B cell (primary cell): ENCODE results near the gene TMX4. TPM values are rescaled to one million over a fixed set of nuclear protein-coding genes. Genes with fewer than 3 reads are reported as not detected.

Experiments used
- ATAC-seq: fragments of 200-7000 bp; cut with Tn5 transposase; one replicate; pipeline ENCODE4 v1.10.0; 2021; ENCODE audit warnings: low read depth, mild to moderate bottlenecking, moderate number of reproducible peaks, moderate library complexity
- CTCF ChIA-PET: fragments of 350-600 bp; sonication (Branson Sonifier 250); formaldehyde crosslinking; loops from one replicate; lab custom pipeline; 2021; ENCODE audit warnings: antibody characterized with exemption, inconsistent platforms; lab: Charles Lee
- POLR2A ChIA-PET: fragments of 350-600 bp; sonication (Branson Sonifier 250); formaldehyde crosslinking; loops from one replicate; lab custom pipeline; 2021; ENCODE audit warnings: antibody characterized with exemption; lab: Charles Lee
- DNase-seq: peaks from one replicate; pipeline ENCODE4 v3.0.0; 2013
- H2AFZ ChIP-seq: 2 replicates; pipeline ENCODE4 v1.6.1; 2012; ENCODE audit warnings: mild to moderate bottlenecking, low read depth, low read length; ENCODE audit not compliant: insufficient read depth, poor library complexity, severe bottlenecking
- H3K27ac ChIP-seq, 2 donors: 1 replicate in 1 of 2; 2 replicates in 1 of 2; pipeline ENCODE4 v1.5.1; 2012 to 2013; ENCODE audit warnings: low read length in 2 of 2, mild to moderate bottlenecking in 2 of 2, moderate library complexity in 1 of 2
- H3K27me3 ChIP-seq, 4 experiments: fragments of 200-600 bp in 1 of 4; sonication (generic) in 1 of 4; replicated peaks in 1 of 4; 1 replicate in 2 of 4; 2 replicates in 2 of 4; pipeline versions ENCODE4 v1.6.1 to v1.7.0; 2013 to 2016; ENCODE audit warnings: low read length in 3 of 4, mild to moderate bottlenecking in 2 of 4, mixed read lengths in 1 of 4, moderate library complexity in 1 of 4; ENCODE audit not compliant: insufficient read depth in 4 of 4, control insufficient read depth in 3 of 4; ENCODE audit errors: control extremely low read depth in 1 of 4
- H3K36me3 ChIP-seq, 2 experiments: replicated peaks in 1 of 2; 1 replicate in 1 of 2; 2 replicates in 1 of 2; pipeline versions ENCODE4 v1.6.1 to v1.7.1; 2013; ENCODE audit warnings: low read length in 1 of 2; ENCODE audit not compliant: insufficient read depth in 2 of 2, control insufficient read depth in 1 of 2; ENCODE audit errors: control extremely low read depth in 1 of 2, extremely low read depth in 1 of 2
- H3K4me1 ChIP-seq, 2 donors: fragments of 200-600 bp in 1 of 2; sonication (generic) in 1 of 2; 1 replicate in 1 of 2; 2 replicates in 1 of 2; pipeline versions ENCODE4 v1.5.1 to v1.6.1; 2013 to 2017; ENCODE audit warnings: low read length in 2 of 2; ENCODE audit not compliant: control insufficient read depth in 2 of 2, insufficient read depth in 2 of 2
- H3K4me2 ChIP-seq: replicated peaks from 2 replicates; pipeline ENCODE3; 2012; ENCODE audit warnings: mild to moderate bottlenecking, low read depth, low read length; ENCODE audit not compliant: poor library complexity, severe bottlenecking
- H3K4me3 ChIP-seq, 5 experiments: fragments of 200-600 bp in 1 of 5; sonication (generic) in 1 of 5; 1 replicate in 3 of 5; 2 replicates in 2 of 5; pipeline versions ENCODE4 v1.5.1 to v1.7.0; 2011 to 2016; ENCODE audit warnings: low read length in 4 of 5, mild to moderate bottlenecking in 4 of 5, low read depth in 2 of 5, control low read depth in 1 of 5, moderate library complexity in 1 of 5; ENCODE audit not compliant: insufficient read depth in 1 of 5; ENCODE audit errors: control extremely low read depth in 1 of 5, extremely low read depth in 1 of 5
- H3K79me2 ChIP-seq: fragments of 200-600 bp; sonication (generic); one replicate; pipeline ENCODE4 v1.6.0; 2016; ENCODE audit warnings: low read length; ENCODE audit not compliant: control insufficient read depth, insufficient read depth
- H3K9ac ChIP-seq: fragments of 200-600 bp; sonication (generic); 2 replicates; pipeline ENCODE4 v1.6.1; 2017; ENCODE audit warnings: mild to moderate bottlenecking, low read length, moderate library complexity
- H3K9me3 ChIP-seq, 3 donors: one replicate each; pipeline versions ENCODE4 v1.6.1 to v1.7.1; 2013; ENCODE audit warnings: low read length in 2 of 3; ENCODE audit not compliant: control insufficient read depth in 2 of 3, insufficient read depth in 1 of 3; ENCODE audit errors: control extremely low read depth in 1 of 3
- H4K20me1 ChIP-seq: 2 replicates; pipeline ENCODE4 v1.6.0; 2012; ENCODE audit warnings: mild to moderate bottlenecking, low read length; ENCODE audit not compliant: insufficient read depth, control insufficient read depth, poor library complexity, severe bottlenecking
- H3K27ac Mint-ChIP-seq: one replicate; pipeline ENCODE4 v1.8.0; 2021; ENCODE audit warnings: mixed read lengths
- H3K27me3 Mint-ChIP-seq: one replicate; pipeline ENCODE4 v1.8.0; 2021; ENCODE audit warnings: mixed read lengths
- H3K4me1 Mint-ChIP-seq: one replicate; pipeline ENCODE4 v1.8.0; 2021; ENCODE audit warnings: mixed read lengths
- H3K4me3 Mint-ChIP-seq: one replicate; pipeline ENCODE4 v1.8.0; 2021; ENCODE audit warnings: mixed read lengths
- H3K9me3 Mint-ChIP-seq: one replicate; pipeline ENCODE4 v1.8.0; 2022; ENCODE audit warnings: mixed read lengths; ENCODE audit not compliant: insufficient read depth
- EZH2 ChIP-seq: IDR thresholded peaks from 2 replicates; pipeline ENCODE4 v1.6.1; 2012; ENCODE audit warnings: borderline replicate concordance, low read depth, mild to moderate bottlenecking, moderate library complexity, low read length; ENCODE audit not compliant: insufficient read depth, poor library complexity, severe bottlenecking
- whole genome bisulfite sequencing: methylation state at CpG from one replicate; pipeline ENCODE4 v1.1.5; 2013; ENCODE audit warnings: missing lambda C conversion rate; ENCODE audit not compliant: insufficient coverage; 5-methylcytosine and 5-hydroxymethylcytosine counted together
- intact Hi-C: fragments of 100-400 bp; cut with micrococcal nuclease; formaldehyde crosslinking; loops from one replicate; pipeline ENCODE4 v1.10.0; 2022
- polyA plus RNA-seq: library from polyadenylated mRNA; depleted of rRNA; stranded (reverse); fragments of >200 nt; gene quantifications from 2 replicates; pipeline ENCODE4 v1.2.3, GENCODE V29; 2012
- total RNA-seq, 2 donors: library from RNA; stranded (reverse); fragments of 120-200 nt in 1 of 2; gene quantifications; 1 replicate in 1 of 2; 2 replicates in 1 of 2; pipeline versions ENCODE4 v1.2.3 to v1.2.4, GENCODE V29; 2013 to 2022
- TF ChIP-seq, protein P1 (sequence below): fragments of 200-600 bp; IDR thresholded peaks from one replicate; pipeline ENCODE4 v1.8.0; 2022; ENCODE audit warnings: antibody characterized with exemption, mild to moderate bottlenecking

TMX4 gene
- total and polyA plus RNA-seq, 2 donors (not counting 1 experiment from before 2014, with no cell fraction given), result 5.8 to 62.9 TPM

DNA sequence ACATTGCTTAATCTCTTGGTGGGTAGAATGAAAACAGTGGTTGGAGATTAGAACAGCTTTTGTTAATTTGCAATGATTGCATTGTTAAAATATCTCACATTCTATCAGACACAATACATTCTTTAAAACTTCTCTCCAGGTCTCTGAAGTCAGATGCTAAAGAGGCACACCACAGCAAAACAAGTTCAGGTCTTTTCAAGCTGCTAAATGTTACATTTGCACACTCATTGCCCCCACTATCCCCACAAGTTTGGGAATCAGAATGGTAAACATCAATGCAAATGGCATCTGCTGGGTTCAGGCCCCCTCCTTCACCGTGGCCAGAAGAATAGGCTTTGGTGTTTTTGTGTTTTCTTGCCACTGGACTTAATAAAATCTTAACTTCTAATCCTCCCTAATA, 69.2 kb downstream of the TMX4 start:
- H3K27me3 Mint-ChIP-seq, result peaks cover 7% of the 10 kb centered on the region
- Histone ChIP-seq H3K79me2 (no peaks in the 10 kb centered on the region), H3K4me1 (no peaks in the 10 kb centered on the region), H4K20me1 (no peaks in the 10 kb centered on the region), H2AFZ (no peak overlapping the region), H3K9ac (no peak overlapping the region), H3K9me3 (peaks cover 0 to 3% (median 1%) of the 10 kb centered on the region in 3 donors), H3K4me3 (no peak overlapping the region), H3K27me3 (no peaks in the 10 kb centered on the region), H3K4me2 (no peak overlapping the region), H3K36me3 (no peaks in the 10 kb centered on the region), H3K27ac (no peak overlapping the region)
- intact Hi-C loops, result no loop called here
- no peak for DNase-seq
- no peak for ATAC-seq
- H3K4me3 Mint-ChIP-seq, result no peak overlapping the region
- WGBS, result no CpG with 5 or more reads among the region's 1 CpG
- ChIA-PET CTCF (no interaction called here), POLR2A (no interaction called here)
- peaks cover 5% of the 10 kb centered on the region for H3K9me3 Mint-ChIP-seq
- H3K27ac Mint-ChIP-seq, result no peak overlapping the region
- H3K4me1 Mint-ChIP-seq, result no peaks in the 10 kb centered on the region
- TF ChIP-seq EZH2, result no peak
- TF ChIP-seq, protein P1, sequence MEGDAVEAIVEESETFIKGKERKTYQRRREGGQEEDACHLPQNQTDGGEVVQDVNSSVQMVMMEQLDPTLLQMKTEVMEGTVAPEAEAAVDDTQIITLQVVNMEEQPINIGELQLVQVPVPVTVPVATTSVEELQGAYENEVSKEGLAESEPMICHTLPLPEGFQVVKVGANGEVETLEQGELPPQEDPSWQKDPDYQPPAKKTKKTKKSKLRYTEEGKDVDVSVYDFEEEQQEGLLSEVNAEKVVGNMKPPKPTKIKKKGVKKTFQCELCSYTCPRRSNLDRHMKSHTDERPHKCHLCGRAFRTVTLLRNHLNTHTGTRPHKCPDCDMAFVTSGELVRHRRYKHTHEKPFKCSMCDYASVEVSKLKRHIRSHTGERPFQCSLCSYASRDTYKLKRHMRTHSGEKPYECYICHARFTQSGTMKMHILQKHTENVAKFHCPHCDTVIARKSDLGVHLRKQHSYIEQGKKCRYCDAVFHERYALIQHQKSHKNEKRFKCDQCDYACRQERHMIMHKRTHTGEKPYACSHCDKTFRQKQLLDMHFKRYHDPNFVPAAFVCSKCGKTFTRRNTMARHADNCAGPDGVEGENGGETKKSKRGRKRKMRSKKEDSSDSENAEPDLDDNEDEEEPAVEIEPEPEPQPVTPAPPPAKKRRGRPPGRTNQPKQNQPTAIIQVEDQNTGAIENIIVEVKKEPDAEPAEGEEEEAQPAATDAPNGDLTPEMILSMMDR, result no peak

DNA sequence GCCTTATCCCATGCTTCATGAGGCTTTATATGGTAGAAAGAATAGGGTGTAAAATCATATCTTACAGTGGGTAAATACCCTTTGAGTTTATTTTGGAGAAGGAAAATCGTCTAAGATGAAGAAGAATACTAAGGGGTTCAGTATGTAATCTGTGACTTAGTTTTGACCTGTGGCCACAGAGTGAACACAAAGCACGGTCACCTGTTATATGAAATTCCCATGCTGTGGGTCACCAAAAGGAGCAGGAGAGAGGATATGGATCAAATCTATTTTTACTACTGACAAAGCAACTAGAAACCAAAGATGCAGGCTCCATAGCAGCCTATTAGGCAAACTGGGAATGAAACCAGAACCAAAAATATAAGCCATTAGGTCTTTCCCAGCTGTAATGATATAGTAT, 75.7 kb downstream of the TMX4 start:
- H3K4me1 Mint-ChIP-seq, result no peaks in the 10 kb centered on the region
- Histone ChIP-seq H3K4me3 (no peak overlapping the region), H3K9me3 (peaks cover 0 to 3% (median 1%) of the 10 kb centered on the region in 3 donors), H3K4me1 (no peaks in the 10 kb centered on the region), H3K27me3 (no peaks in the 10 kb centered on the region), H2AFZ (no peak overlapping the region), H3K27ac (no peak overlapping the region), H3K4me2 (no peak overlapping the region), H3K79me2 (no peaks in the 10 kb centered on the region), H3K36me3 (no peaks in the 10 kb centered on the region), H3K9ac (no peak overlapping the region), H4K20me1 (no peaks in the 10 kb centered on the region)
- DNase-seq, result no peak
- no peak overlapping the region for H3K27ac Mint-ChIP-seq
- CTCF ChIA-PET, result no interaction called here
- WGBS, result 0% methylated on average over 1 of the region's 2 CpGs
- POLR2A ChIA-PET, result no interaction called here
- H3K9me3 Mint-ChIP-seq, result no peaks in the 10 kb centered on the region
- TF ChIP-seq EZH2, result no peak
- TF ChIP-seq, protein P1, result no peak
- intact Hi-C loops, result no loop called here
- ATAC-seq, result no peak
- H3K27me3 Mint-ChIP-seq, result no peaks in the 10 kb centered on the region
- no peak overlapping the region for H3K4me3 Mint-ChIP-seq
